Fibroblast of lung (primary cell): ENCODE measurements around the gene DICER1. TPM values are rescaled to one million over a fixed set of nuclear protein-coding genes. Genes with fewer than 3 reads are reported as not detected.

Source experiments
- DNase-seq, 2 donors: peaks; one replicate each; pipeline versions ENCODE4 v3.0.0 to v3.0.0-alpha.2; 2010; ENCODE audit warnings: low read depth in 2 of 2
- H2AFZ ChIP-seq: 2 replicates; pipeline ENCODE4 v1.5.1; 2012; ENCODE audit warnings: low read length, control low read depth, inconsistent platforms
- H3K27ac ChIP-seq: 2 replicates; pipeline ENCODE4 v1.5.1; 2011; ENCODE audit warnings: low read length, control low read depth; ENCODE audit not compliant: insufficient read depth
- H3K27me3 ChIP-seq: 2 replicates; pipeline ENCODE4 v1.5.1; 2011; ENCODE audit warnings: mild to moderate bottlenecking, low read length; ENCODE audit not compliant: control insufficient read depth, insufficient read depth
- H3K36me3 ChIP-seq: 2 replicates; pipeline ENCODE4 v1.5.1; 2011; ENCODE audit warnings: low read length; ENCODE audit not compliant: control insufficient read depth, insufficient read depth
- H3K4me1 ChIP-seq: 2 replicates; pipeline ENCODE4 v1.5.1; 2011; ENCODE audit warnings: low read length; ENCODE audit not compliant: control insufficient read depth, insufficient read depth; ENCODE audit errors: extremely low read depth
- H3K4me2 ChIP-seq: 2 replicates; pipeline ENCODE4 v1.5.1; 2011; ENCODE audit warnings: low read length, control low read depth; ENCODE audit not compliant: insufficient read depth; ENCODE audit errors: extremely low read depth
- H3K4me3 ChIP-seq, 4 experiments: fragments of 200-600 bp in 1 of 4; sonication (generic) in 1 of 4; replicated peaks in 1 of 4; 2 replicates each; pipeline ENCODE4 v1.5.1; 2011 to 2016; ENCODE audit warnings: low read length in 4 of 4, low read depth in 3 of 4, mild to moderate bottlenecking in 3 of 4, control low read depth in 2 of 4, inconsistent platforms in 1 of 4, mixed read lengths in 1 of 4; ENCODE audit not compliant: insufficient read depth in 1 of 4; ENCODE audit errors: control extremely low read depth in 1 of 4
- H3K79me2 ChIP-seq: 2 replicates; pipeline ENCODE4 v1.5.1; 2012; ENCODE audit warnings: mild to moderate bottlenecking, low read length, inconsistent platforms; ENCODE audit not compliant: control insufficient read depth, insufficient read depth
- H3K9ac ChIP-seq: 2 replicates; pipeline ENCODE4 v1.5.1; 2011; ENCODE audit warnings: mild to moderate bottlenecking, low read length, control low read depth; ENCODE audit not compliant: insufficient read depth
- H3K9me3 ChIP-seq: 2 replicates; pipeline ENCODE4 v1.5.1; 2012; ENCODE audit warnings: low read depth, low read length; ENCODE audit not compliant: control insufficient read depth, insufficient read depth
- H4K20me1 ChIP-seq: 2 replicates; pipeline ENCODE4 v1.5.1; 2011; ENCODE audit warnings: low read length; ENCODE audit not compliant: control insufficient read depth, insufficient read depth; ENCODE audit errors: extremely low read depth
- CTCF ChIP-seq, 2 donors: IDR thresholded peaks in 1 of 2; conservative IDR thresholded peaks in 1 of 2; 1 replicate in 1 of 2; 2 replicates in 1 of 2; pipeline ENCODE4 v1.5.1; 2011 to 2012; ENCODE audit warnings: low read length in 2 of 2, control low read depth in 1 of 2, inconsistent platforms in 1 of 2, low read depth in 1 of 2, mild to moderate bottlenecking in 1 of 2
- EZH2 ChIP-seq: IDR thresholded peaks from 2 replicates; pipeline ENCODE4 v1.5.1; 2012; ENCODE audit warnings: low read length, control low read depth, mild to moderate bottlenecking; ENCODE audit errors: missing control alignments
- polyA plus RNA-seq, 2 donors: library from polyadenylated mRNA; depleted of rRNA in 1 of 2; stranded (reverse) in 1 of 2; unstranded in 1 of 2; fragments of >200 nt; gene quantifications; 2 replicates each; pipeline ENCODE4 v1.2.1, GENCODE V29; 2011 to 2012; ENCODE audit warnings: missing spikeins in 1 of 2
- total RNA-seq: library from RNA; depleted of rRNA; stranded (reverse); fragments of >200 nt; gene quantifications from 2 replicates; pipeline ENCODE4 v1.2.1, GENCODE V29; 2014

DICER1 gene
- total and polyA plus RNA-seq, 2 donors (not counting 1 experiment from before 2014, with no cell fraction given) = 20.3 to 28.7 TPM

GRCh38 chr14:95147597-95147996 lies 9.7 kb downstream of the DICER1 start:
- Histone ChIP-seq H4K20me1 (no peaks in the 10 kb centered on the region), H3K27ac (no peak overlapping the region), H3K4me3 (no peak overlapping the region), H3K4me2 (no peak overlapping the region), H3K36me3 (no peaks in the 10 kb centered on the region), H3K79me2 (peaks cover 90% of the 10 kb centered on the region), H3K4me1 (no peaks in the 10 kb centered on the region), H2AFZ (no peak overlapping the region), H3K9ac (no peak overlapping the region), H3K9me3 (no peaks in the 10 kb centered on the region), H3K27me3 (no peaks in the 10 kb centered on the region)
- DNase-seq = no peak
- no peak for TF ChIP-seq EZH2

- Histone ChIP-seq H3K79me2 (peaks cover 90% of the 10 kb centered on the region), H3K4me1 (no peaks in the 10 kb centered on the region), H2AFZ (no peak overlapping the region), H3K36me3 (no peaks in the 10 kb centered on the region), H4K20me1 (no peaks in the 10 kb centered on the region), H3K4me3 (no peak overlapping the region), H3K27ac (no peak overlapping the region), H3K9ac (no peak overlapping the region), H3K9me3 (no peaks in the 10 kb centered on the region), H3K4me2 (no peak overlapping the region), H3K27me3 (no peaks in the 10 kb centered on the region)
- no peak for DNase-seq
- TF ChIP-seq EZH2 = no peak
- TF ChIP-seq CTCF (conservative IDR thresholded peaks at IDR 0.05 in 1 of 2, IDR thresholded peaks at IDR 0.05 in 1 of 2; ENCODE audit: low read depth in 1 of 2, low read length in 2 of 2) = no peak
Observed at GRCh38 chr14:95146079-95146771, 11.1 kb downstream of the DICER1 start.

- no peaks in the 10 kb centered on the region for H3K9me3 ChIP-seq
- no peak overlapping the region for H3K4me3 ChIP-seq
- H3K4me1 ChIP-seq = peaks cover 2% of the 10 kb centered on the region
- DNase-seq = no peak
- H2AFZ ChIP-seq = no peak overlapping the region
- TF ChIP-seq EZH2 (no peak), CTCF (conservative IDR thresholded peaks at IDR 0.05 in 1 of 2, IDR thresholded peaks at IDR 0.05 in 1 of 2; ENCODE audit: low read depth in 1 of 2, low read length in 2 of 2) (no peak)
- H3K27ac ChIP-seq = no peak overlapping the region
- H4K20me1 ChIP-seq = no peaks in the 10 kb centered on the region
- no peak overlapping the region for H3K4me2 ChIP-seq
- H3K27me3 ChIP-seq = no peaks in the 10 kb centered on the region
- no peak overlapping the region for H3K9ac ChIP-seq
- no peaks in the 10 kb centered on the region for H3K36me3 ChIP-seq
- H3K79me2 ChIP-seq = peaks cover 85% of the 10 kb centered on the region
Observed at GRCh38 chr14:95144849-95145248, 12.5 kb downstream of the DICER1 start.
